Measurements from ENCODE around the gene LYZL1.
"Not testable (repeated sequence)": the region's sequence is repeated elsewhere in the genome, so short reads cannot be mapped to it uniquely, and the experiment has no call there.

LYZL1 gene

GRCh38 chr10:29288906-29289305, at the start of gene LYZL1:
Gene LYZL1, plus strand, starts transcription at chr10:29289070. Its CDS starts 2,798 bp downstream, at chr10:29291868.
- DNase-seq = not testable (repeated sequence)

- peak; percentile 1 for DNase-seq
Measured at GRCh38 chr10:29239569-29240472, 49.0 kb upstream of the LYZL1 start.

- no peak for DNase-seq
Measured at GRCh38 chr10:29240986-29241660, 47.7 kb upstream of the LYZL1 start.

- no peak for DNase-seq
Measured at GRCh38 chr10:29241925-29242324, 46.9 kb upstream of the LYZL1 start.

- no peak for DNase-seq
Measured at GRCh38 chr10:29243066-29243465, 45.8 kb upstream of the LYZL1 start.

- no peak for DNase-seq
Measured at GRCh38 chr10:29243750-29244149, 45.1 kb upstream of the LYZL1 start.

- DNase-seq = no peak
Measured at GRCh38 chr10:29244978-29245377, 43.9 kb upstream of the LYZL1 start.

GRCh38 chr10:29245476-29245875, 43.4 kb upstream of the LYZL1 start:
- no peak for DNase-seq

- DNase-seq = no peak
Measured at GRCh38 chr10:29246449-29246848, 42.4 kb upstream of the LYZL1 start.

GRCh38 chr10:29248158-29248557, 40.7 kb upstream of the LYZL1 start:
- no peak for DNase-seq

- no peak for DNase-seq
Measured at GRCh38 chr10:29249018-29249417, 39.9 kb upstream of the LYZL1 start.

GRCh38 chr10:29250066-29250465, 38.8 kb upstream of the LYZL1 start:
- DNase-seq = no peak

- no peak for DNase-seq
Measured at GRCh38 chr10:29252811-29253689, 35.8 kb upstream of the LYZL1 start.

- DNase-seq = no peak
Measured at GRCh38 chr10:29253690-29254029, 35.2 kb upstream of the LYZL1 start.

GRCh38 chr10:29254123-29255046, 34.5 kb upstream of the LYZL1 start:
- DNase-seq = no peak

GRCh38 chr10:29255104-29255503, 33.8 kb upstream of the LYZL1 start:
- no peak for DNase-seq

- DNase-seq = no peak
Measured at GRCh38 chr10:29256019-29256418, 32.9 kb upstream of the LYZL1 start.

- no peak for DNase-seq
Measured at GRCh38 chr10:29256586-29256985, 32.3 kb upstream of the LYZL1 start.

GRCh38 chr10:29257106-29257783, 31.6 kb upstream of the LYZL1 start:
- no peak for DNase-seq

GRCh38 chr10:29257784-29258135, 31.1 kb upstream of the LYZL1 start:
- no peak for DNase-seq

GRCh38 chr10:29259498-29259897, 29.4 kb upstream of the LYZL1 start:
- no peak for DNase-seq

GRCh38 chr10:29263506-29263905, 25.4 kb upstream of the LYZL1 start:
- DNase-seq = no peak

All from NCI-H510A treated with DMSO at 0.1 percent for 48 hours (cell line).